ENCODE data around the gene PICK1.

Gene PICK1

DNA sequence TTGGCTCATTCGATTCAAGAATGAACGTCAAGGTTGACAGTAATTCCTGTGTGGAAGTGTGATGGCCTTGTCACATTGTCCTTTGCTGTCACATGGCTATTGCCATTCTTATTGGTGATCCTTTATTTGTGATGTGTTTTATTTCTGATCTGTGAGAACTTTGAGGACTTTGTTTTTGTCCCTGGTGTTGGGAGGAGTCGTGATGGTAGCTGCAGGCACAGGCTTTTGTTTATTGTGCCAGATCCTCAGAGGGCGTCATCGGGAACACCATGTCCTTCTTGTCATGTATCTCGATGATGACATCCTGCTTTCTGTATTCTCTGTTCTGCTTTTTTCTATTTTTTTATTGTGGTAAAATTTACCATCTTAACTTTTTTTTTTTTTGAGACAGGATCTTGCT lies 5.6 kb downstream of the PICK1 start:
- no peak overlapping the region for H3K27ac Mint-ChIP-seq
- H3K4me3 Mint-ChIP-seq, result no peak overlapping the region
- H3K4me1 Mint-ChIP-seq, result peaks cover 15% of the 10 kb centered on the region
- H3K9me3 Mint-ChIP-seq, result no peaks in the 10 kb centered on the region
- TF ChIP-seq, protein P1, sequence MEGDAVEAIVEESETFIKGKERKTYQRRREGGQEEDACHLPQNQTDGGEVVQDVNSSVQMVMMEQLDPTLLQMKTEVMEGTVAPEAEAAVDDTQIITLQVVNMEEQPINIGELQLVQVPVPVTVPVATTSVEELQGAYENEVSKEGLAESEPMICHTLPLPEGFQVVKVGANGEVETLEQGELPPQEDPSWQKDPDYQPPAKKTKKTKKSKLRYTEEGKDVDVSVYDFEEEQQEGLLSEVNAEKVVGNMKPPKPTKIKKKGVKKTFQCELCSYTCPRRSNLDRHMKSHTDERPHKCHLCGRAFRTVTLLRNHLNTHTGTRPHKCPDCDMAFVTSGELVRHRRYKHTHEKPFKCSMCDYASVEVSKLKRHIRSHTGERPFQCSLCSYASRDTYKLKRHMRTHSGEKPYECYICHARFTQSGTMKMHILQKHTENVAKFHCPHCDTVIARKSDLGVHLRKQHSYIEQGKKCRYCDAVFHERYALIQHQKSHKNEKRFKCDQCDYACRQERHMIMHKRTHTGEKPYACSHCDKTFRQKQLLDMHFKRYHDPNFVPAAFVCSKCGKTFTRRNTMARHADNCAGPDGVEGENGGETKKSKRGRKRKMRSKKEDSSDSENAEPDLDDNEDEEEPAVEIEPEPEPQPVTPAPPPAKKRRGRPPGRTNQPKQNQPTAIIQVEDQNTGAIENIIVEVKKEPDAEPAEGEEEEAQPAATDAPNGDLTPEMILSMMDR (IDR thresholded peaks at IDR 0.05; ENCODE audit: unreplicated experiment in 3 of 3), result no peak
- peaks cover 44% of the 10 kb centered on the region for H3K36me3 Mint-ChIP-seq (ENCODE audit: low read depth)
- no peaks in the 10 kb centered on the region for H3K27me3 Mint-ChIP-seq (ENCODE audit: low read depth)

DNA sequence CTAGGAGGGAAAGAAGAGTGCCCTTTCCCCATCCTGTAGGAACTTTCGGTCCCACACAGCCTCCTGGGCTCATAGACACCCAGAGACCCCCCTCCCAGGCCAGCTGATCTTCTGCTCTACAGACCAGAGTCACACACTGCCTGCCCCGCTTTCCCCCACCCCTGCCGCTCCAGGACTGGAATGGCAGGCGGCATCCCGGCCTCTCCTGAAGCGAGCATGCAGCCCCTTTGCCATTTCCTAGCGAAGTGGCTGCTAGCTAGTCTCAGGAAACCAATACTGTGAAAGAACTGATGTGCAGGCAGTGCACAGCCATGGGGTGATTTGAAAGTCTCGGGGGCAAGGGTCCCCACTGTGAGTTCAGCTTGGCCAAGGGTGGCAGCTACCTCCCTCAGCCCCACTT lies 8.3 kb downstream of the PICK1 start:
- Mint-ChIP-seq H3K27ac (no peak overlapping the region), H3K9me3 (no peaks in the 10 kb centered on the region), H3K4me1 (peaks cover 20% of the 10 kb centered on the region), H3K36me3 (ENCODE audit: low read depth) (peaks cover 41% of the 10 kb centered on the region), H3K27me3 (ENCODE audit: low read depth) (no peaks in the 10 kb centered on the region), H3K4me3 (no peak overlapping the region)
- TF ChIP-seq, protein P1 (IDR thresholded peaks at IDR 0.05; ENCODE audit: unreplicated experiment in 3 of 3), result no peak

DNA sequence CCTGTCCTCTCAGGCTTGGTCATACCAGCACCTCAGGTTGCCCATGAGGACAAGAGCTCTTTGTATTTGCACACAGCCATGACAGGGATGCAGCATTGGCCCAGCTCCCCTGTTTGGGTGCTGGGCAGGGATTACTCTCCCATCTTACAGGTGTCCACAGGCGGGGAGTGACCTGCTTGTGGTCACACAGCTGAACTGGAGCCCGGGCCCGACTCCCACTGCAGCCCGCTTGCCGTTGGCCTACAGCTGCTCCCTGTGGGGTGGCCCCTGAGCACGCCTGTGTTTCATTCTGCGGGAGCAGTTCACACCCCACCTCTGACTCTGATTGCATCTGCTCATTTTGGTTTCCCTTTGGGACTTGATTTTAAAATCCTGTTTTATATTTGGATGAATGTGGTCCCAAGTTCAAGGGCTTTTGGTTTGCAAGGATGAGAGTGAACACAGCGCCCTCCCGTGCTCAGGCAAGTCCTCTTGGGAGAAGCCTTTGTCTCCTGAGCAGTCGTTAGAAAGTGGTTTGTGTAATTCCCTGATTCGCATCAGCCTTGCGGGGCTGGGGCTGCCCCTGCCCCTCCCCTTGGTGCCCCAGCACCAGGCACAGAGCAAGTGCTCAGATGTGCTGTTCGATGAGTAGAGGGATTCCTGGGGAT lies 9.3 kb downstream of the PICK1 start:
- no peaks in the 10 kb centered on the region for H3K27me3 Mint-ChIP-seq (ENCODE audit: low read depth)

DNA sequence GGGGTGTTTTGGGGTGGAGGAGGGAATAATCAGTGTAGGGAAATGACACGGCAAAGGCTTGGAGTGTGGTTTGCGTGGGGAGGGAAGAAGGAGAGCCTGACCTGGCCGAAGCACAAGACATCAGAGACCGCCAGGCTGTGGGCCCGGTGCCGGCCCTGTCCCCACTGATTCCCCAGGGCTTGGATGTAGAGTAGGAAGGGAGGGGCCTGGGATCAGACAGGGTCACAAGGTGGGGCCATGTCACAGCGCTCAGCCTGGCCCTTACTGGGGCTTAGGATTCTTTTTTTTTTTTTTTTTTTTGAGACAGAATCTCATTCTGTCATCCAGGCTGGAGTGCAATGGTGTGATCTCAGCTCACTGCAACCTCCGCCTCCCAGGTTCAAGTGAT lies 9.8 kb downstream of the PICK1 start:
- no peak overlapping the region for H3K4me3 Mint-ChIP-seq
- TF ChIP-seq, protein P1 (IDR thresholded peaks at IDR 0.05; ENCODE audit: unreplicated experiment in 3 of 3), result no peak
- H3K36me3 Mint-ChIP-seq (ENCODE audit: low read depth), result peaks cover 34% of the 10 kb centered on the region
- H3K9me3 Mint-ChIP-seq, result no peaks in the 10 kb centered on the region
- no peak overlapping the region for H3K27ac Mint-ChIP-seq
- peaks cover 23% of the 10 kb centered on the region for H3K4me1 Mint-ChIP-seq
- H3K27me3 Mint-ChIP-seq (ENCODE audit: low read depth), result no peaks in the 10 kb centered on the region

More for the DNA sequence above, 9.3 kb downstream of the PICK1 start:
- Mint-ChIP-seq H3K36me3 (ENCODE audit: low read depth) (peaks cover 38% of the 10 kb centered on the region), H3K4me1 (peaks cover 23% of the 10 kb centered on the region), H3K4me3 (no peak overlapping the region), H3K27ac (no peak overlapping the region), H3K9me3 (no peaks in the 10 kb centered on the region)
- TF ChIP-seq, protein P1 (IDR thresholded peaks at IDR 0.05; ENCODE audit: unreplicated experiment in 3 of 3), result no peak

DNA sequence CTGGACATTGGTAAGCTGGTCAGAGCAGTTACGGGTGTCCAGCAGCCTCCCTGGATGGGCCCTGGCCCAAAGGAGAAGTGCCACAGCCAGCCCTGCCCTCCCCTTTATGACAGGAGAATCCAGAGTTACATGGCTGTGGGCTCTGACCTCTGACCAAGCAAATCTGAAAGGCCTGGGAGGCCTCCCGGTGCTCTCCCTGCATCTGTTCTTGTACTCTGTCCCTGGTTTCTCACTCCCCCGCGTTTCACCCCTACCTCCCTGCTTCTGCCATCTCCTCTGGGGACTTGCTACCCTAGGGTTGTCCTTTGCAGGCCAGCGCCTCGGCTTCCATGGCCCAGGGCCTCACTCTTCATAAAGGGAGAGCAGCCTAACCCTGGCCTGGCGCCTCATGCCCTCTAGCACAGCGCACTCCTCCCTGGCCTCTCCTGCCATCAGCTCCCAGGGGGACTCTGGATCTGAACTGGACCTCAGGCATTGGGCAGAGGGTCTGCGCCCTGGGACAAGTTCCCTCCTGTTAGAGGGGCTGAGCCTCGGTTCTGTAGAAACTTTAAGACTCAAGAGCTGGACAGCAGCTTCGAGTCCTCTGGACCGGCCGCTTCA lies 10.7 kb downstream of the PICK1 start:
- no peaks in the 10 kb centered on the region for H3K9me3 Mint-ChIP-seq
- H3K36me3 Mint-ChIP-seq (ENCODE audit: low read depth), result peaks cover 33% of the 10 kb centered on the region
- H3K4me1 Mint-ChIP-seq, result peaks cover 23% of the 10 kb centered on the region
- TF ChIP-seq, protein P1 (IDR thresholded peaks at IDR 0.05; ENCODE audit: unreplicated experiment in 3 of 3), result no peak
- peak overlapping the region in 1 of 3 experiments; percentile 40 for H3K27ac Mint-ChIP-seq
- H3K27me3 Mint-ChIP-seq (ENCODE audit: low read depth), result no peaks in the 10 kb centered on the region
- H3K4me3 Mint-ChIP-seq, result no peak overlapping the region
